MCF 10A (cell line): ENCODE measurements around the gene GABRD. TPM values are rescaled to one million over a fixed set of nuclear protein-coding genes. Genes with fewer than 3 reads are reported as not detected.

Source experiments
- BruUV-seq: library from RNA; stranded (reverse); fragments of 400-500 nt; replicated peaks from 2 replicates; lab custom pipeline; 2021; lab: Mats Ljungman, UMichigan
- CTCF ChIA-PET: fragments of 300-600 bp; sonication (Branson Sonifier 250); formaldehyde crosslinking; extraction: SDS; loops from one replicate; lab custom pipeline; 2021; ENCODE audit warnings: antibody characterized with exemption, inconsistent platforms; lab: Yijun Ruan, JAX
- POLR2A ChIA-PET: fragments of 300-600, 350-650 bp; sonication (Branson Sonifier 250); formaldehyde crosslinking; extraction: SDS; loops from one replicate; lab custom pipeline; 2020; ENCODE audit warnings: antibody characterized with exemption, inconsistent platforms; lab: Yijun Ruan, JAX
- DNase-seq: peaks from one replicate; pipeline ENCODE4 v3.0.0-alpha.2; 2018; ENCODE audit not compliant: unreplicated experiment
- H3K27ac Mint-ChIP-seq: one replicate; pipeline ENCODE4 v1.8.0; 2022; ENCODE audit warnings: mild to moderate bottlenecking, low read depth, mixed read lengths; ENCODE audit not compliant: unreplicated experiment
- H3K27me3 Mint-ChIP-seq: one replicate; pipeline ENCODE4 v1.8.0; 2022; ENCODE audit warnings: mixed read lengths; ENCODE audit not compliant: insufficient read depth, unreplicated experiment
- H3K36me3 Mint-ChIP-seq: one replicate; pipeline ENCODE4 v1.8.0; 2022; ENCODE audit warnings: mild to moderate bottlenecking, moderate library complexity, mixed read lengths; ENCODE audit not compliant: insufficient read depth, unreplicated experiment
- H3K4me1 Mint-ChIP-seq: one replicate; pipeline ENCODE4 v1.8.0; 2022; ENCODE audit warnings: mixed read lengths; ENCODE audit not compliant: insufficient read depth, unreplicated experiment
- H3K4me3 Mint-ChIP-seq: one replicate; pipeline ENCODE4 v1.8.0; 2022; ENCODE audit warnings: mild to moderate bottlenecking, moderate library complexity, mixed read lengths; ENCODE audit not compliant: unreplicated experiment
- H3K9me3 Mint-ChIP-seq: one replicate; pipeline ENCODE4 v1.8.0; 2022; ENCODE audit warnings: mixed read lengths; ENCODE audit not compliant: unreplicated experiment
- CTCF ChIP-seq: fragments of 200-600 bp; IDR thresholded peaks from one replicate; pipeline ENCODE4 v1.8.0; 2022; ENCODE audit warnings: antibody characterized with exemption, mild to moderate bottlenecking; ENCODE audit not compliant: unreplicated experiment
- intact Hi-C: fragments of 100-400 bp; cut with micrococcal nuclease; formaldehyde crosslinking; loops from 2 replicates; pipeline ENCODE4 v1.14.1; 2022
- total RNA-seq: library from RNA; stranded (reverse); gene quantifications from 2 replicates; pipeline ENCODE4 v1.2.3, GENCODE V29; 2022

Gene GABRD
- total RNA-seq, 1 experiment from 2014 or later = not detected

GRCh38 chr1:2060072-2060471 lies 40.9 kb downstream of the GABRD start:
- no peaks in the 10 kb centered on the region for H3K4me1 Mint-ChIP-seq
- H3K36me3 Mint-ChIP-seq = peaks cover 38% of the 10 kb centered on the region
- no peak for DNase-seq
- no peaks in the 10 kb centered on the region for H3K27me3 Mint-ChIP-seq
- intact Hi-C loops = no loop called here
- no peak overlapping the region for H3K27ac Mint-ChIP-seq
- ChIA-PET CTCF (interaction anchor here (0.8 kb wide), 1 partner anchor 16 kb away, joined by 3 read pairs; no protein-coding TSS in a partner anchor), POLR2A (no interaction called here)
- no peaks in the 10 kb centered on the region for H3K9me3 Mint-ChIP-seq
- no TSS peak for BruUV-seq
- no peak overlapping the region for H3K4me3 Mint-ChIP-seq
- TF ChIP-seq CTCF = no peak

- no peaks in the 10 kb centered on the region for H3K9me3 Mint-ChIP-seq
- BruUV-seq = no TSS peak
- ChIA-PET CTCF (interaction anchor here (0.8 kb wide), 1 partner anchor 16 kb away, joined by 3 read pairs; no protein-coding TSS in a partner anchor), POLR2A (no interaction called here)
- H3K27me3 Mint-ChIP-seq = no peaks in the 10 kb centered on the region
- intact Hi-C loops = no loop called here
- no peak for TF ChIP-seq CTCF
- no peak overlapping the region for H3K4me3 Mint-ChIP-seq
- no peak overlapping the region for H3K27ac Mint-ChIP-seq
- H3K4me1 Mint-ChIP-seq = no peaks in the 10 kb centered on the region
- H3K36me3 Mint-ChIP-seq = peaks cover 38% of the 10 kb centered on the region
- no peak for DNase-seq
Observed at GRCh38 chr1:2060535-2060934, 41.4 kb downstream of the GABRD start.

- no peaks in the 10 kb centered on the region for H3K4me1 Mint-ChIP-seq
- TF ChIP-seq CTCF = no peak
- H3K36me3 Mint-ChIP-seq = peaks cover 34% of the 10 kb centered on the region
- no peaks in the 10 kb centered on the region for H3K9me3 Mint-ChIP-seq
- H3K4me3 Mint-ChIP-seq = no peak overlapping the region
- ChIA-PET POLR2A (no interaction called here), CTCF (no interaction called here)
- intact Hi-C loops = no loop called here
- H3K27me3 Mint-ChIP-seq = no peaks in the 10 kb centered on the region
- H3K27ac Mint-ChIP-seq = no peak overlapping the region
- BruUV-seq = no TSS peak
- no peak for DNase-seq
Observed at GRCh38 chr1:2061065-2061778, 42.1 kb downstream of the GABRD start.

GRCh38 chr1:2065699-2066098 lies 46.6 kb downstream of the GABRD start:
- POLR2A ChIA-PET = no interaction called here
- Mint-ChIP-seq H3K27ac (no peak overlapping the region), H3K4me1 (no peaks in the 10 kb centered on the region), H3K9me3 (no peaks in the 10 kb centered on the region), H3K27me3 (no peaks in the 10 kb centered on the region), H3K36me3 (peaks cover 20% of the 10 kb centered on the region), H3K4me3 (no peak overlapping the region)
- intact Hi-C loops = no loop called here
- BruUV-seq = no TSS peak
- DNase-seq = no peak
- CTCF ChIA-PET = no interaction called here
- TF ChIP-seq CTCF = no peak
